COR-L47 (cell line): ENCODE results near the gene RAB30.

Source experiments
- DNase-seq: peaks from one replicate; lab custom pipeline; 2025; lab: John Stamatoyannopoulos, UW

The RAB30 gene

DNA sequence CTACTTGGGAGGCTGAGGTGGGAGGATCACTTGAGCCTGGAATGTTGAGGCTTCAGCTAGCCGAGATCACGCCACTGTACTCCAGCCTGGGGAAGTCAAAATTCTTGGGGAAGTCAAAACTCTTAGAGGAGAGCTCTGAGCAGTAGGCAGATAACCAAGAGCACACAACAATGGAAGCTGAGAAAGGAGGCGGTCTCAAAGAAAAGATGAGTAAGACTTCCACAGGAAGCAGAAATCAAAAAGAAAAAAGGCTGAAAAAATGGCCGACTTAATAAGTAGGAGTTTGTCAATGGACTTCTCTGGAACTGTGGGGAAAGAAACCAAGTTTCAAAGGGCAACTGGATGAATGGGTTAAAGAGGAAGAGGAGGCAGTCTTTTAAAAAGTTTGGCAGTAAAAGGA, 32.1 kb downstream of the RAB30 start:
- DNase-seq, result no peak

DNA sequence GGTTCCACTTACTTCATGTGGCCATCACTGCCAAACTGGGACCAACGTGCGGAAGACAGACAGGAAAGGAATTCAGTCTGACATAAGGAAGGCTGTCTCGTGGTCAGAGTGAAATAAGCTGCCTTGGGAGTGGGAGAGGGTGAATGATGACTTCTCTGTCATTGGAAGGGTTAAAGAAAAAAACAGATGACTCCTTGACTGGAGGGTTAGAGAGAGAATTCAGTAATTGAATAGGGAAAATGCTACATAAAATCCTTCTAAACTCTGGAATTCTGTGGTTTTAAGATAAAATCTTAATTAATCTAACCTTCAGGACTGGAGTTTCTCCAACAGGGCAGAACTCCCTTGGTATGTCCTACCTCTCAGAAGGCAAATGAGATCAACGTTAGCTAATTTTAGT, 33.8 kb downstream of the RAB30 start:
- no peak for DNase-seq

DNA sequence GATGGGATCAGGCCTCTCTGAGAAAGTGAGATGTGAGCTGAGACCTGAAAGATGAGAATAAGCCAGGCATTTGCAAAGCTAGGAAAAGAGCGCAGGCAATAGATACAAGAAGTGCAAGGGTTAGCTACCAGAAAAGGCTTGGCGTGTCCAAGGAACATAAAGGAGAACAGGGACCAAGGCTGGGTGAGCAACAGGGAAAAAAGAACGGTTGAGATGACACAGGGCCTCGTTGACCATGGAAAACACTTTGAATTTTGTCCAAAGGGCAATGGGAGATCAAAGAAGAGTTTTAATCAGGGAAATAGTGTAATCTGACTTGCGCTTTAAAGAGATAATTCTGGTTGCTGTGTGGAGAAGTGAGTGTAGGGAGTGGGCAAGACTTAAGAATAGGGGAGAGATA, 35.0 kb downstream of the RAB30 start:
- DNase-seq, result no peak

DNA sequence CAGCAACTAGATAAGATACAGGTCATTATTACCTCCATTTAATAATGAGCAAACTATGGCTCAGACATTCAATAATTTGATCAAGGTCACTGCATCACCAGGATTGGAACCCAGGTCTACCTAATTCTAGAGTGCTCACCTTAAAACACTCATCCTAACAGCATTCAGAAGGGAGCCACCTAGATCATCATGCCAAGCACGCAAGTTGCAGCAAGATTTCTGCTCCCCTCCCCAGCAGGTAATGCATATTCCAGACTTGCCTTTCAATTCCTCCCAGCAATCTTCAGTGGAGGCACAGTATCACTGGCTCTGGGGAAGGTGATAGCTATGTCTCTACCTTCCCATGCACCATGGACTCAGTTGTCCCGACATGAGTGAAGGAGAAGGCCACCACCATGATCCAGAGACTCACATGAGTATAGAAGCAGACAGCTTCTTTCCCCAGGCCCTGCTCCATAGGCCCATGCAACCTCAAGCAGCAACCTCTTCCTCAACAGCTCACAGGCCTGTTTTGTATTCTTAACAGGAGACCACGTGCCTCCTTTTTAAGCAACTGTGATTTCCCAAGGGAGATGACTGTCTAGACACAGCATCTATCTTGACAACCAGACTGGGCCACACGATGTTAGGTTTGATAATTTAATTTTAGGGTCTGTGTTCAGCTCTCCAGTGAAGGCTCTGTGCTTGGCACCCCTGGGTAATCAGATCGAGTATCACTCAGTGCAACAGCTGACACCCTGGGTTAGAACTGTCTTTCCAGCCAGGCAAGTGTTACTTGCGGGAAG, 36.4 kb downstream of the RAB30 start:
- no peak for DNase-seq

DNA sequence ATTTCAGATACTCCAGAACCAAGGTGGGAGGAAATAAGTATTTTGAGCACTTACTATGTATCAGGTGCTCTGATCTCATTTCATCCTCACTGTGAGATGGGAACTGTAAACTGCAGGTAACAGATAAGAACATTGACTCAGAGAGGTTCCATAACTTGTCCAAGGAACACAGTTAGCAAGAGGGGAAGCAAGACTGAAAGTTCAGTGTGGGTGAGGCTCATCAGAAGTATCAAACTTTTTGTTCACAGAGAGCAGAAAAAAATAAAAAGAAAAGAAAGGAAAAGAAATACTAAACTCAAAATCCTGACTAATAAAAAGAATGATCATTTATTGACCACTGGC, 37.1 kb downstream of the RAB30 start:
- no peak for DNase-seq

DNA sequence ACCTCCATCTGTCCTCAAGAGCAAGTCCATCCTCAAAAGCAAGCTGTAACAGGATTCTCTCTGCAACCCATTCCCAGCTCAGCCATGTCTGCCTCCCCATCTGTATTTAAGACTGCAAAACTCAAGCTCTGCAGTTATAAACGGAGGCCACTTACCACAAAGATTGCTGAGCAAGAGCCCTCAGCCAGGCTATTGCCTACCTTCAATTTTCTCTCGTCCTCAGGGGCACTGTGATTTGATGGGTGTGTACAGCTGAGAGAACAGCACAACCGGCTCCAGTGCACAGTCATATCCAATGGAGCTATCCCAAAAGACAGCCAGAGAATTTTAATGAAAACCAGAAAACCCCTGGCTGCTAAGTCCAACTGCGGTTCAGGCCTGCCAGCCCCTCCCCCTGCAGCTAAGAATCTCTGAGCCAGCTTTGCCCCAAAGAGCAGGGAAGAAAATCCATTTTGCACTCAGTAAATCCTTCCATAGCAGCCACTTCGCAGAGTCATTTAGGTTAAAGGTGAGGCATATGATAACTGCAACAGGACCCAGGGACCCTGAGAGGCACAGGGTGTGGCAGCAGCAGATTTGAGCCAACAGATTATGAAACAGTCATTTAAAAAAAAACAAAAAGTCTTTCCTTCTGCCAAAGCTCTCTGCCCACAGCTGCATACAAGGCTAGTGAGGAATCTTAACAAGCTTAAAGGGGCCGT, 37.6 kb downstream of the RAB30 start:
- no peak for DNase-seq

DNA sequence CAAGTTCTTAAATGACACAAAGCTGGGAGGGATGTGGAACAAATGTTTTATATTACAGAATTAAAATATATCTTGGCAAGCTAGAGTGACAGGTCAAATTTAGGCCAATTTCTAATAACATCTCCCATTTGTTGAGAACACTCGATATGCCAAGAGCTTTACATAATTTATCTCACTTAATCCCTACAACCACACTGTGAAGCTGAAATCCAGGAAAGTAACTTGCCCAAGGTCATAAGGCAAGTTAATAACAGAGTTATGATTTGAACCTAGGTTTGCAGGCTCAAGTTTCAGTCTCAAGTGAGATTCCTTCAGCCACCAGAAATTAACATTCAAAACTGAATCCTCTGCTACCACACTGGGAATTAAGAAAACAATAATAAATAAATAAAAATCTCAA, 38.3 kb downstream of the RAB30 start:
- no peak for DNase-seq

DNA sequence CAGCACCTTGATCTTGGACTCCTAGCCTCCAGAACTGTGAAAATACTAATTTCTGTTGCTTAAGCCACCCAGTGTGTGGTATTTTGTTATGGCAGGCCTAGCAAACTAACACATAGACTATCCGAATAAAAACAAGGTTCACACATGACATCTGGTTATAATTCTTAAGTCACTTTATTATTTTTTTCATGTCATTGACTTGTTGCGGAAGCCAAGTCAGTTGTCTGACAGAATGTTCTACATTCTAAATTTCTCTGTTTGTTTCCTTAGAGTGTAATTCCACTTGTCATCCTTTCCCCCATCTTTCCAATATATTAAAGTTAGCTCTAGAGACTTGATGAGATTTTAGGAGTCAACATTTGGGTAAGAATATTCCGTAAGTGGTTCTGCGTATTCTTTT, 40.6 kb downstream of the RAB30 start:
- DNase-seq, result no peak

DNA sequence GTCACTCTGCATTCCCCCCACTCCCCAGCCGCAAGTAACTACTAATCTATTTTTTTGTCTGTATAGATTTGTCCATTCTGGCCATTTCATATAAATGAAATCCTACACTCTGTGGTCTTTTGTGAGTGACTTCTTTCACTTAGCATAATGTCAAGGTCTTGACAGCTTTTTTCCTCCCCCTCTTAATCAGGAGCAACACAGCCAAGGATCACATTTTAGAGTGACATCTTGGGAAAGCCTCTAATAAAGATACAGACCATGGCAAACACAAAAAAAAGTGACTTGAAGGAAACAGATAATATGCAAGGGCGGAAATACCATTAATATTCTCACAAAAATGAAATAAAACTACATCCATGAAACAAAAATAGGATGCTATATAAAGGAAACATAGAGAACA, 43.9 kb downstream of the RAB30 start:
- DNase-seq, result no peak

DNA sequence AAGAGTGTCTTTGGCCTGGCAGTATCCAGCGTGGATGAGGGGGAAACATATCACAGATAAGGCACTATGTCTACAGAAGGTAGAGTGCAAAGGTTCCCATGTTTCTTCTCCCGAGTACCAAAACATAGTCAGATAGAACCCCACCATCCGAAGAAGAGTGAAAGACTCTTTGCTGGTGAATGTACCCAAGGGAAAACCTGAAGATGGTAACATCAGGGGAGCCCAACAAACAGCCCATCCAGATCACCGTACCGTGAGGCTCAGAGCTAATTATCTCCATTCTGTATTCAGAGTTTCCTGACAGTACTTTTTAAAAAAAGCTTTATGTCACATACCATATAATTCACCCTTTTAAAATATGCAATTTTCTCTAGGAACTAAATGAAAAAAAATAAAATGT, 44.4 kb downstream of the RAB30 start:
- DNase-seq, result no peak

DNA sequence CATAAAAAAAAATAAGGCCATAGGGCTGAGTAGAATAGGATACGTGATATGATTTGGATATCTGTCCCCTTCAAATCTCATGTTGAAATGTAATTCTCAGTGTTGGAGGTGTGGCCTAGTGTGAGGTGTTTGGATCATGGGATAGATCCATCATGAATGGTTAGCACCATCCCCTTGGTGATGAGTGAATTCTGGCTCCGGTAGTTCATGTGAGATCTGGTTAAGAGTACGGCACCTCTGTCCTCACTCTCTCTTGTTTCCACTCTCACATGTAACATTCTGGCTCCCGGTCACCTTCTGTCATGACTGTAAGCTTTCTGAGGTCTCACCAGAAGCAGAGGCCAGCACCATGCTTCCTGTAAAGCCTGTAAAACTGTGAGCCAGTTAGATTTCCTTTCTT, 45.5 kb downstream of the RAB30 start:
- no peak for DNase-seq

DNA sequence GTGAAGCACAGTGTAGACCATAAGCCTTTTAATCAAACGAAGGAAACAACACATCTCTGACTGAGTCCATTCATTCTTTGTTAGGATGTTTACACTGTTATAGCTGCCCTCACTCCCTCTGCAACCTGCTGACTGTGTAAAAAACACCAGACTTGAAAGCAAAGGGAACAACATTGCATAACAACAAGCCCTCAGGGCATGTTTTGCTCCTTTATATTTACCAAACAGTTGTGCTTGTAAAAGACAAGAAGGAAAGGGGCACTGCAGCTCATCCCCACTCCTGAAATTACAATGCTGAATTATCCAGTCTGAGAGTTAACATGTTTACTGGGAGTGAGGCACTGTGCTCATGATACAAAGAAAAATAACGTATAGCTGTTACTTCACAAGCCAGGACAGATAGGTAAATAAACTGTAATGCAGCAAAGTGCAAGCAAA, 46.4 kb downstream of the RAB30 start:
- DNase-seq, result peak; percentile 53

DNA sequence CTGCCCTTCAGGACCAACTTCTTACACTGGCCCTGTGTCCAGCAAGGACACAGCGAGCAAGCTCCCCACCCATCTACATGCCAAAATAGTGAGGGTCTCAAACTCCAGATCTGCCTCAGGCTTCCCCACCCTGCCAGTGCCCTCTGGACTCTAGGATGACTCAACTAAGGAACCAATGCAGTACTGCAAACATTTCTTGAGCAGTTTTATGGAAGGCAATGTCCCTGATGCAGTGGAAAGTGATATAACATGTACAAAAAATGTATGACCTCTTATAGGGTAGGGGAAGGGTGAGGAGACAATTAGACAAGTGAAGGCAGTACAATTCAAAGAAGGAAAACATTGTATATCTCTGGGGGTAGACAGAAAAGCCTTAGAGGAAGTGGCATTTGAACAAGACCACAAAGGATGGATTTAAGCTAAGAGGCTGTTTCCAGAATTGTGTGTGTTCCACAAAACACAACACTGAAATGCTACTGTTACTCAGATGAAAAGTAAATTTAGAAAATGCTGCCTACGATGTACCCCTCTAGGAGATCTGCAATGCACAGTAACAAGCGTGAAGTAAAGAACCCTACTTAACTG, 47.3 kb downstream of the RAB30 start:
- no peak for DNase-seq

DNA sequence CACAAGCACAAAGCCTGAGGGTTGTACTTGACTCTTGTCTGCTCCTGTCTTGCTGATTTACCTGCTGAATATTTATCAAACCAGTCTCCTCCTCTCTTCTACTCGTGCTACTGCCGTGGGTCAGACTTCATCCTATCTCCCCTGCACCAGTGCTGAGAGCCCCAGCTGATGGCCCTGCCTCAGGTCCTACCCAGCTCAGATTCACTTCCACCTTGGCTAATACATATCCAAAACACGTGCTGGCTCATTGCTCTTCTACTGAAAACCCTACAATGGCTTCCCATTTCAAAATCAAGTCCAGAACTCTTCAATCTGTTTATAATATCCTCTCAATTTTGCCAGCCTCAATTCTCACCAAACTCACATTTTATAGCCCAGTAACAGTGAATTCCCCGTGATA, 48.3 kb downstream of the RAB30 start:
- DNase-seq, result no peak

DNA sequence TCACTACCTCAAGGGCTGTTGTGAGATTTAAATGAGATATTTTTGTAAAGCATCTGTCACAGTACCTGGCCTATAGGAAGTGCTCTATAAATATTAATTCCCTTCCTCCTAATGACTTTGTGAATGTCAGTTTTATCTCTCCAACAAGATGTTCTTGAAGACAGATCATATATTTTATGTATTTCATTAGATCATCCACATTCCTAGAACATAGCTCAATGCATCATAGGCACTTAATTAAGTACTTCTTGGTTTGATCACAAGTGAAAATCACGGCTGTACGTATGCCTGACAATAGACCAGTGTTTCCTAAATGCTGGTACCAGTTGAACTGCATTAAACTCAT, 49.9 kb downstream of the RAB30 start:
- no peak for DNase-seq

DNA sequence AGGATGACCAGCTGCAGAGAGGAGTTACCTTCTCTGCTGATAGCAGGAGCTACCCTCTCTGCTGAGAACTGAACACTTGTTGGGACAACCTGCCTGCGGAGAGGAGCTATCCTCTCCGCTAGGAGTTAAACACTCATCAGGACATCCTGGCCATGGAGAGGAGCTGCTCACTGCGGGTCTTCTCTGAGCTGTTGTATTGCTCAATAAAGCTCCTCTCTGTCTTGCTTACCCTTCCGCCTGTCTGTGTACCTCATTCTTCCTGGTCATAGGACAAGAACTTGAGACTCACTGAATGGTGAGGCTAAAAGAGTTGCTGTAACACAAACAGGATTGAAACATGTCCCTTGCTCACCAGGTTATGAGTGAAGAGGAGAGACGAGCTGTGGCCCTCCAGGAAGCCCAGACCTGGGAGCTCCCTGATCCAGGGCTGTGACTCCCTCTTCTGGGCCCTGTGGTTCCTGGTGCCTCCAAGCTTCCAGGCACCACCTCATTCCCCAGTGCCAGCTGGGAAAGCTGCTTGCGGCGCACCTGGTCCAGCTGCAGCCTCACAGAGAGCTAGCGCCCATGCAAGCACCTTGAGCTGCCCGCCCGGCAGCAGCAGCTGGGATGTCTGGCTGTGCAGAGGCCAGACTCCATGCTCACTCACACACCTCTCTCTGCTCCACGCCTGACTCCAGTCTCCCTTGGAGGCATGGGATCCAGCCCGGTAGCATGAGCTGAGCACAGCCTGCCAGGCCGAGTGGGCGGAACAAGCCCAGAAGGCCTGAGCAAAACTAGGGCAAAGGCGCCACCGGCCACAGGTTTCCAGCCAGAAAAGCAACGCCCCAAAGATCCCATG, 50.5 kb downstream of the RAB30 start:
- DNase-seq, result no peak

DNA sequence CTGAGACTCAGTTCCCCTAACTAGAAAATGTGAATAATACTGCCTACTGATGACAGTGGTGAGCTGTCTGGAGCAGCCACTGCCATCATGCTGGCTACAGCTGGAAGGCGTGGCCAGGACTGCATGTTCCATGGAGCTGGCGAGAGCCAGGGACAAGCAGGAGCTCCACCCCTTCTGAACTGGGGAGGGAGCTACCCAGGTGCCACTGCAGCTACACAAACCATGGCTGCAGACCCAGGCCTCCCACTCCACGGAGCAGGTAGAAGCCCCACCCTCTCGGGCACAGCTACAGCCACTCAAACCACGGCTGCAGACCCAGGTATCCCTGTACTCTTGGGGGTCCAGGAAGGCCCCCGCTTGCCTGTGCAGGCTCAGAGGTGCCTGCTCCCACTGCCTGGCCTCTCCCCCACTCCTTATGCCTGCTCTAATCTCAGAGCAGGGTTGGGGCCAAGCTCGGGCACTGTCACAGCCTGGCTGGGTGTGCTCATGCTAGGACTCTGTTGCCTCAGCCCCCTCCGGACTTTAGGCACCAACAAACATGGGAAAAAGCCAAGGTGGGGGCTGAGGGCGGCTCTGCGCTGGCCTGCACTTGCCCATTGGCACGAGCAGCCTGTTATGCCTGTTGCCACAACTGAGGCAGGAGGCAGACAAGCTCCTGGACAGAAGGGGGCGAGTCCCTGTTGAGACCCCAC, 51.7 kb downstream of the RAB30 start:
- no peak for DNase-seq

DNA sequence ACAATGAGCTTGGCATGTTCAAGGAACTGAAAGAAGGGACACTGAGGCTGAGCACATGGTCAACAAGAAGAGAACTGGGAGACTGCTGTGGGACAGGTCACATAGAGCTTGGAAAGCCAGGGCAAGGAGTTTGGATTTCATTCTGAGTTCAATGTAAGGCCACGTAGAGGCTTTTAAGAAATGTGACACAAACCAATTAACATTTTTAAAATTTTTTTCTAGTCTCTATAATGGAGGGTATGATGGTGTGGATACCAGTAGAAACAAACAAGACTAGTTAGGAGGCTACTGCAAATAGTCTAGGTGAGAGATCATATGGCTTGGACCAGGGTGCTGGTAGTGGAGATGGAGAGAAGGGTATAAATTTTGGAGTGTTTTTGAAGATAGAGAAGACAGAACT, 56.7 kb downstream of the RAB30 start:
- no peak for DNase-seq

DNA sequence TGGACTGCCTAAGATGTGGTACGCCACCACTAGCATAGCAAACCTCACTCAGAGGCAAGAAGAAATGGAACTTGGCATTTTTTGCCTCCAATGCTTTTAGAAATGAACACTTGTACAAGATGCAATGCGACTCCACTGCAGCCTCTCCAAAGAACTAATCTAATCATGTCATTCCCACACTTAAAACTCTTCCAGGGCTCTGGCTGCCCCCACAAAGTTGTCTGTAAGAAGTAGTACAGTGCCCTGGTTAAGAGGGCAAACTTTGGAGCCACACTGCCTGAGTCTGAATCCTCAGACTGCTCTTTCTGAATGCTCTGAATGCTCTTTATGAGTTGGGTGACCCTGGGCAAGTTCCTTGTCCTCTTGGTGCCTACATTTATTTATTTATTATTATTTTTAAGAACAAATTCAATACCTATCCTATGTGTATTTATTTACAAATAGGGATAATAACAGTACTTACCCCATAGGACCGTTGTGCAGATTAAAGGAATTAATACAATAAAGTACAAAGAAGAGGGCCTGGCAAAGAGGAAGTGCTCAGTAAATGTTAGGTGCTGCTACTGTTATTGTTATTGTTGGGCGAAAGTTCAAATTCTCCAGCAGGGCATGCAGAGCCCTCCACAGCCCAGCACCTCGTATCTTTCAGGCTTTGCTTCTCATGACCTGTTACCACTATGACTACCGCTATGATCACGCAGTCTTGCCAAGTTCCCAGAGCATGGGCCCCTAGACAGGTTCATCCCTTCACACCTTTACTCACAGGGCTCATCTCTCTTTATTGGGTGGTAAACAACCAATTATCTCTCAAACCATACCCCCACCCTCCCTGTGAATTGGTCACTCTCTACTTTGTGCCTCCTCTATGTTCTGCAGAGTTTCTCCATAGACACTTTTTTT, 59.3 kb downstream of the RAB30 start:
- no peak for DNase-seq

DNA sequence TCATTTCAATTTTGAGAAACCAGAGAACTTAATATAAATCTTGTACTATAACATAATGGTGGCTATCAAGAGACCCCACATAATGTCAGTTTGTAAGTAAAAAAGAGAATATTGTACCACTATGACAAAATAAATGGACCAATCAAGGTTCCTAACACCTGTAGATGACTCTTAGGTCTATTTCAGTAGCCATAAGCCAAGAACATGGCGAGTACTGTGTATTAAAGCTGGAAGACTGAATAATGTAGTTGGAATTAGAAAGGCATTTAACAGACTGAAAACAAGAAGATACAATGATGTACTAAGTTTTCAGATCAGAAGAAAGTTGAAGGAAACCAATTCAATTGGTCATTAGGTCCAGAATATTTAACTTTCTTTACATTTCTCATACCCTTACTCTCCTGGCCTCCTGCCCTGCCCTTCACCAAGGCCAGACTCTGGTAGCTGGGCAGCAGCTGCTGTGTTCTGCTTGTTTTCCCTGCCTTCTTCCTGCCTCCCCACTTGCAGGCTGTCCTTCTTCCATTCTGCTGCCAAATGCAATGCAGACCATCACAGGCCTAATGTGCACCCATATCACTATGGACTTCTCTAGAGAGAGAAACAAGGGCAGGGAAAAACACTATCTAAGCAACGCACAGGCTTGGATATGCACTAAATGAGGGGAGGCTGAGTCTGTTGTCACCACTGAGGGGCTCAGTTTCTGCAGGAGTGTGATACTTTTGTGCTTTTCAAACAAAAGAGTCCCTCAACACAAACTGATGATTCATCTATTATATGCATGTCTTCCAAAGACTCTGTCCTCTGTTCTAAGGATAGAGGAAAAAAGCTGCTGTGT, 60.1 kb downstream of the RAB30 start:
- DNase-seq, result no peak
